Uterus (tissue), 4 donors: ENCODE measurements around the gene SIM1. TPM values are rescaled to one million over a fixed set of nuclear protein-coding genes. Genes with fewer than 3 reads are reported as not detected.

Experiments
- DNase-seq, 2 donors: peaks; one replicate each; pipeline ENCODE4 v3.0.0-alpha.2; 2019 to 2020
- H3K27ac ChIP-seq, 2 donors: fragments of 200-600 bp; sonication (generic); 1 replicate in 1 of 2; 2 replicates in 1 of 2; pipeline ENCODE4 v1.5.1; 2016 to 2018
- H3K27me3 ChIP-seq, 2 donors: fragments of 200-600 bp; sonication (generic); one replicate each; pipeline ENCODE4 v1.5.1; 2018 to 2019; ENCODE audit warnings: control low read depth in 1 of 2
- H3K36me3 ChIP-seq, 2 donors: fragments of 200-600 bp; sonication (generic); one replicate each; pipeline ENCODE4 v1.5.1; 2019; ENCODE audit warnings: control low read depth in 1 of 2
- H3K4me1 ChIP-seq, 2 donors: fragments of 200-600 bp; sonication (generic); one replicate each; pipeline ENCODE4 v1.5.1; 2018 to 2019; ENCODE audit warnings: control low read depth in 1 of 2
- H3K4me3 ChIP-seq, 2 donors: fragments of 200-600 bp; sonication (generic); 1 replicate in 1 of 2; 2 replicates in 1 of 2; pipeline ENCODE4 v1.5.1; 2018 to 2019; ENCODE audit warnings: mild to moderate bottlenecking in 1 of 2
- H3K9me3 ChIP-seq, 2 donors: fragments of 200-600 bp; sonication (generic); one replicate each; pipeline ENCODE4 v1.5.1; 2019; ENCODE audit warnings: control low read depth in 1 of 2
- POLR2A ChIP-seq, 2 donors: fragments of 450-650 bp; IDR thresholded peaks; one replicate each; pipeline ENCODE4 v1.6.1; 2016; ENCODE audit warnings: antibody characterized with exemption in 2 of 2, mild to moderate bottlenecking in 1 of 2, moderate library complexity in 1 of 2
- intact Hi-C: fragments of 100-400 bp; cut with DNase I; formaldehyde crosslinking; loops from one replicate; pipeline ENCODE4 v1.15.1; 2023; ENCODE audit warnings: low total_unique reads
- total RNA-seq, 4 donors: library from RNA; depleted of rRNA in 3 of 4; stranded (reverse); fragments of >200 nt in 3 of 4; gene quantifications; one replicate each; pipeline versions ENCODE4 v1.1.0 to v1.2.4, GENCODE V29; 2014 to 2023
- TF ChIP-seq, protein P1 (sequence below), 4 experiments: fragments of 200-600 bp in 2 of 4; fragments of 450-650 bp in 2 of 4; sonication (generic) in 2 of 4; IDR thresholded peaks; one replicate each; pipeline ENCODE4 v1.5.1; 2016 to 2019; ENCODE audit warnings: antibody characterized with exemption in 4 of 4, mild to moderate bottlenecking in 2 of 4, moderate library complexity in 1 of 4
- donor health status: DM: yes; HTN: yes; CAD: no.

SIM1 gene
- total RNA-seq, 4 donors from 2014 or later: under 0.01 TPM; not detected in 3

DNA sequence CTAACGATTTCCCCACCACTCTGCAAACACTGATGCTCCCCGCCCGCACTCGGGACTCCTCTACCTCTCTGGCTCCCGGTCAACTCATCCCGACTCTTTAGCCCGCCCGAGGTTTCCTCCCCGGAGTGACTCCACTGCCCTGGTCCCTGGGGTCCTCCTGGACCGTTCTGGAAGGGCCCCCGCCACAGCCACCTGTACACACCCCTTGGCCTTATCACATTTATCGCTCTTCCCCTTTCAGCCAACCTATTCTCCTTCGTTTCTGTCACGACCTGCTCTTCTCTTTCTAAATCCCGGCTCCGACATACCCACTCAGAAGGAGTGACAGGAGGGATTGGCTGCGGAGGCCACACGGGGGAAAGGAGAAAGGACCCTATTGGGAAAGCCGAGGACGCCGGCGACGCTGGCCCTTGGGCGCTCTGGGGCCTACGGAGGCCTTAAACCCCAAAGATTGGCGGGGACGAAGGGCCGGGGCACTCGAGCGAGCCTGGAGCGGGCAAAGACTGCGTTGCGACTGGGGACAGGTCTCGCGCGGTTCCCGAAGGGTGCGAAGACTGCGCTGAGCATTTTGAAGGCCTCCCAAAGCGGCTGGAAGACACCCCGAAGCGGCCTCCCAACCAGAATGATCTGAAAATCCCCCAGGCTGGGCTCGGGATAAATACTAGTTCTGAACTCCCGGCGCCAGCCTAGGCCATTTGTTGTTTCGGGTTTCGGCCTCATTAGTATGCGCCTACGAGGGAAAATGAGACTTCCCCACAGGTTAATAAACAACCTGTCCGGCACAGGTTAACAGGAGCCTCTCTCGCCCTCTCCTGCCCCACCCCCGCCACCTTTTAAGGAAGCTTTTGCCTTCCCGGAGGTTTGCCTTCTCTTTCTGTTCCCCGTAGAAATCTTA is 9.2 kb downstream of the SIM1 start:
- H3K4me1 ChIP-seq: no peaks in the 10 kb centered on the region
- no peak for DNase-seq
- peaks cover 11 to 72% of the 10 kb centered on the region in 2 donors for H3K27me3 ChIP-seq
- no peak overlapping the region for H3K27ac ChIP-seq
- H3K9me3 ChIP-seq: no peaks in the 10 kb centered on the region
- H3K36me3 ChIP-seq: no peaks in the 10 kb centered on the region
- intact Hi-C loops: no loop called here
- TF ChIP-seq, protein P1, sequence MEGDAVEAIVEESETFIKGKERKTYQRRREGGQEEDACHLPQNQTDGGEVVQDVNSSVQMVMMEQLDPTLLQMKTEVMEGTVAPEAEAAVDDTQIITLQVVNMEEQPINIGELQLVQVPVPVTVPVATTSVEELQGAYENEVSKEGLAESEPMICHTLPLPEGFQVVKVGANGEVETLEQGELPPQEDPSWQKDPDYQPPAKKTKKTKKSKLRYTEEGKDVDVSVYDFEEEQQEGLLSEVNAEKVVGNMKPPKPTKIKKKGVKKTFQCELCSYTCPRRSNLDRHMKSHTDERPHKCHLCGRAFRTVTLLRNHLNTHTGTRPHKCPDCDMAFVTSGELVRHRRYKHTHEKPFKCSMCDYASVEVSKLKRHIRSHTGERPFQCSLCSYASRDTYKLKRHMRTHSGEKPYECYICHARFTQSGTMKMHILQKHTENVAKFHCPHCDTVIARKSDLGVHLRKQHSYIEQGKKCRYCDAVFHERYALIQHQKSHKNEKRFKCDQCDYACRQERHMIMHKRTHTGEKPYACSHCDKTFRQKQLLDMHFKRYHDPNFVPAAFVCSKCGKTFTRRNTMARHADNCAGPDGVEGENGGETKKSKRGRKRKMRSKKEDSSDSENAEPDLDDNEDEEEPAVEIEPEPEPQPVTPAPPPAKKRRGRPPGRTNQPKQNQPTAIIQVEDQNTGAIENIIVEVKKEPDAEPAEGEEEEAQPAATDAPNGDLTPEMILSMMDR (IDR thresholded peaks at IDR 0.05): no peak
- TF ChIP-seq POLR2A (IDR thresholded peaks at IDR 0.05): no peak
- H3K4me3 ChIP-seq: no peak overlapping the region

DNA sequence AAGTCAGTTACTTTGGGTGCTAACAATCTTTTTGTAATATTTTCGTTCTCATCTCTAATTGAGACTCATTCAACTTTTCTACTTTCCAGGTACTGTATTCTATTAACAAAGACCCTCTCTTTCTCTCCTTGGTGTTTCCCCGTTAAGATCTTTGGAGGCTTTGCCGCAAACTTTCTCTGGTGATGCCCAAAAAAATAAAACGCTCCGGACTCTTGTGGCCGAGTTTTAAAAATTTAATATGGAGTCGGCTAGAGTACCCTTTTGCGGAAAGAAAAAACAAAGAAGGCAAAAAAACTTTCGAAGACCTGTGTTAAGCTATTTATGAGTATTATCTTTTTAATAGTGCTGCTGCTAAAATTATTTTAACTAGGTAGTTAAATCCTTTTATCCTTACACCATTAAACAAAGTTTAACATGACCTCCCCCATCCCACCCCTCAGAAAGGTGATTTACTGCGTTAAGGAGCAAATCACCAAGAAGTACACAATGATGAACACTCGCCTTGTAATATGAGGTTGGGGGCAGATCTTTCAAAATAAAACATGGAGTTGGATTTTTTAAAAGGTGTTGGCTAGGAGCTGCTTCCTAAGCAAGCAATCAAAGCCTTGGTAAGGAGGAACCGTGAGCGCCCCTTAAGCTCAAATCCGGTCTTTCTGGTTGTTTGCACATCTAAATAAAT is 10.0 kb downstream of the SIM1 start:
- TF ChIP-seq, protein P1 (IDR thresholded peaks at IDR 0.05): no peak
- no peak for TF ChIP-seq POLR2A (IDR thresholded peaks at IDR 0.05)
- Histone ChIP-seq H3K9me3 (no peaks in the 10 kb centered on the region), H3K27ac (no peak overlapping the region), H3K36me3 (no peaks in the 10 kb centered on the region), H3K4me3 (no peak overlapping the region), H3K27me3 (peaks cover 11 to 66% of the 10 kb centered on the region in 2 donors), H3K4me1 (no peaks in the 10 kb centered on the region)
- intact Hi-C loops: no loop called here
- no peak for DNase-seq

DNA sequence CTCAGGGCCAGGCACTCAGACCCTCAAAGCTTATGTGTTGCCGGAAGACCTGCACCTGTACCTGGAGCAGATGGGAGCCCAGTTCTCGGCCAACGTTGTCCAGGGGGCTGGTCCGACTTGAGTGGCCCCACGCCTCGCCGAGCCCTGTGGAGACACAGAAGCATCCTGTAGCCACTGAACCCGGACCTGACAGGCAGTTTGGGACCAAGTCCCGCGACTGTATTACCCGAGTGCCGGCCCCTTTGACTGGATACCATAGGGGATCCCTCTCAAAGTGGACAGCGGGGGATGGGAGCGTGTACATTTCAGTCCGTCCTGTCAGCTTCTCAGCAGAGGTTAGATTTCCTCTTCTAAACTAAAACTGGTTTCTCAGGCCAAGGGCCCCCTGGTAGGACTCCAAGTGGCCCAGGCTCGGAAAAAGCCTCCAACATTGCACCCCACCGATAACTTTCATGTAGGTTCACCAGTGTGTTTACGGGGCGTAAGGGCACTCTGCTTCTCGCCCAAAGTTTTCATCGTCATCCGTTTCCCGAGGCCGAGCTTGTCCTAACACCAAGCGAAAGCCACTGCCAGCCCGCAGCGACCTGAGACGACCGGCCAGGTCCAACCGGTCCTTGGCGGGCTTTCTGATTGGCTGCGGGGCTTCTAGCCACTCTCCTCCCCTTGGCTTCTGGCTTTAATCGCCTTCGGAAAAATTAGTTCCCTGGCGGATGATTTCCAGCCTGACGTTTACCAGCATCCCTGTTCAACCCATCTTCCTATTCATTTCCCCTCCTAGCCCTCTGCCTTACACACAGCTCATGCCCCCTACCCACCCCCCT is 10.8 kb downstream of the SIM1 start:
- peaks cover 11 to 66% of the 10 kb centered on the region in 2 donors for H3K27me3 ChIP-seq
- H3K4me1 ChIP-seq: no peaks in the 10 kb centered on the region
- no peak overlapping the region for H3K27ac ChIP-seq
- no peak for DNase-seq
- H3K36me3 ChIP-seq: no peaks in the 10 kb centered on the region
- no peak overlapping the region for H3K4me3 ChIP-seq
- intact Hi-C loops: no loop called here
- TF ChIP-seq POLR2A (IDR thresholded peaks at IDR 0.05): no peak
- H3K9me3 ChIP-seq: no peaks in the 10 kb centered on the region

DNA sequence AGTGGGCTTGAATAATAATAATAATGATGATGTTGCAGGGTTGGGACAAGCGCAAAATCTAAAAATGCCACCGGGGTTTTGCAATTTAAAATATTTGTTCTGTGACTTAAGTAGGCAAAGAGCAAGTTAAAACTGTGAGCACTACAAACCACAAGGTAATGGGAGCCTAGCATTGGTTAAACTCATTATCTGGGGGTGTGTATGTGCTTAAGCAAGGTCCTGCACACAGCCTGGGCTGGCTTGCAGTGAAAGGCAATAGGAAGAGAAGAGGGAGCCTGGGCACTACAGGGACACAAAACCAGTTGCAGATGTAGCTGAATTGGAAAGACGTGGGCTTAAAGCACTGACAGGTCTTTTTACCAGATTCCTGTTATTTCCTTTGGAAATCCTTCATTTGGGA is 11.7 kb downstream of the SIM1 start:
- Histone ChIP-seq H3K4me1 (no peaks in the 10 kb centered on the region), H3K4me3 (no peak overlapping the region), H3K9me3 (no peaks in the 10 kb centered on the region), H3K27ac (no peak overlapping the region), H3K27me3 (peaks cover 7 to 66% of the 10 kb centered on the region in 2 donors), H3K36me3 (no peaks in the 10 kb centered on the region)
- TF ChIP-seq POLR2A (IDR thresholded peaks at IDR 0.05): no peak
- TF ChIP-seq, protein P1 (IDR thresholded peaks at IDR 0.05): no peak
- no peak for DNase-seq
- intact Hi-C loops: no loop called here

DNA sequence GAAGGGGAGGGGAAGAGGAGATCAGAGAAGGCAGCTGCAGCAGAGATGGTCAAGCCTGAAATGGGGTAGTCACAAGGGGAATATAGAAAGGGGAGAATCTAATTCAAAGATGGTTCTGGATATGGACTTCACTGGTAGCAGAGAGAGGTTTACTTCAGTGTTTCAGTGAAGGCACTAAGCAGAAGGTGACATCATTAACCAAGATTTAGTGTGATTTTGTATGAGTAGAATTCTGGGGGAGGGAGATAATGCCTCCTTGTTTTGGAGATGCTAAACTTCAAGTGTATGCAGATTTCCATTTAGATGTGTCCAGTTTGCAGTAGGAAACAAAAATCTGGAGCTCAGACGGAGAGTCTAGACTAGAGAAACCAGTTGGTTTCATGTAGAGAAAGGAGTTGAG is 13.1 kb downstream of the SIM1 start:
- DNase-seq: no peak
- Histone ChIP-seq H3K27ac (no peak overlapping the region), H3K4me3 (no peak overlapping the region), H3K27me3 (peaks cover 10 to 66% of the 10 kb centered on the region in 2 donors), H3K36me3 (no peaks in the 10 kb centered on the region), H3K4me1 (no peaks in the 10 kb centered on the region), H3K9me3 (no peaks in the 10 kb centered on the region)
- intact Hi-C loops: no loop called here
- TF ChIP-seq POLR2A (IDR thresholded peaks at IDR 0.05): no peak
- TF ChIP-seq, protein P1 (IDR thresholded peaks at IDR 0.05): no peak
